ENCODE measurements around the gene TRAM2. TPM values are rescaled to one million over a fixed set of nuclear protein-coding genes. Genes with fewer than 3 reads are reported as not detected.

TRAM2 gene
- total and polyA plus RNA-seq, 2 of the 13 experiments (the other 11 are each of a cell fraction or from before 2014, with no cell fraction given), result 49.1 to 72.5 TPM

DNA sequence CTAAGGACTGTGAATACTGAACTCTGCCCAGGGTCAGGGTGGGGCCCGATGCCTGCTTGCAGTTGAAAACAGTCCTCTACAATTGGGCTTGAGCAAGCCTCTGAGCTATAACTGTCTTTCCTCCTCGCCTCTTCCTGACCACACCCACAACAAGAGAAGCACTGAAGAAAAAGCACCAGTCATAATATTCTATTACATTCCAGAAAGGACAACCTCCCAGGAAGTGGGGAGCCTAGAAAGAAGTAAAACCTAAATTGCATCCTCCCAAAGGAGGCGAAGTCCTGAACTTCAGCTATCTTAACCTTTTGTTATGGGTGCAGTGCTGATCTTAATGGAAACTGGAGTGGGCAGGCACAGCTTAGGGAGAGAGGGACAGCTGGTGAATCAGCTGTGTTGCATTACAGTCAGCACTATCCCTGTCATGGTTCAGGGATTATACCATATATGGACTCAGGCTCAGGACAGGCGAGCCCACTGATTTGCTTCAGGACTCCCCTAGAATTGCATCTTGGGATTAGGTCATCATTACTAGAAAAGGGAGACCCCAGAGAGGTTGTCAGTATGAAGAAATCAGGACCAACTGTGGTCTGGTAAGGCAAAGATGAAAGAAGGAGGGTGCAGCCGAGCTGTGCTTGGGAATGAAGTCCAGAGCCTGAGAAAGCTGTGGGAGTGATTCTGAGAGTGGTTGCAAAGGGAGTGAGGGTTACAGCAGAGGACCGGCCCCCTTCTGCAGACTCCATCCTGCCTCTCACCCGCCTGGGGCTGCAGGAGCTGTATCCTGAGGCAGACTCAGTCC, 18.3 kb upstream of the TRAM2 start (continued):
- 0 out of 2 replicates have a peak, but pooled peaks have one; percentile 64 for TF ChIP-seq ZNF354B (CRISPR knock-in tag; IDR thresholded peaks at IDR 0.05)
- TF ChIP-seq, protein P1, sequence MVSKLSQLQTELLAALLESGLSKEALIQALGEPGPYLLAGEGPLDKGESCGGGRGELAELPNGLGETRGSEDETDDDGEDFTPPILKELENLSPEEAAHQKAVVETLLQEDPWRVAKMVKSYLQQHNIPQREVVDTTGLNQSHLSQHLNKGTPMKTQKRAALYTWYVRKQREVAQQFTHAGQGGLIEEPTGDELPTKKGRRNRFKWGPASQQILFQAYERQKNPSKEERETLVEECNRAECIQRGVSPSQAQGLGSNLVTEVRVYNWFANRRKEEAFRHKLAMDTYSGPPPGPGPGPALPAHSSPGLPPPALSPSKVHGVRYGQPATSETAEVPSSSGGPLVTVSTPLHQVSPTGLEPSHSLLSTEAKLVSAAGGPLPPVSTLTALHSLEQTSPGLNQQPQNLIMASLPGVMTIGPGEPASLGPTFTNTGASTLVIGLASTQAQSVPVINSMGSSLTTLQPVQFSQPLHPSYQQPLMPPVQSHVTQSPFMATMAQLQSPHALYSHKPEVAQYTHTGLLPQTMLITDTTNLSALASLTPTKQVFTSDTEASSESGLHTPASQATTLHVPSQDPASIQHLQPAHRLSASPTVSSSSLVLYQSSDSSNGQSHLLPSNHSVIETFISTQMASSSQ (IDR thresholded peaks at IDR 0.05; ENCODE audit: low read depth), result no peak
- TF ChIP-seq, protein P1 (CRISPR knock-in tag; IDR thresholded peaks at IDR 0.05; ENCODE audit: borderline replicate concordance), result peak; percentile 12; the same call in 1 of the 2 replicates

DNA sequence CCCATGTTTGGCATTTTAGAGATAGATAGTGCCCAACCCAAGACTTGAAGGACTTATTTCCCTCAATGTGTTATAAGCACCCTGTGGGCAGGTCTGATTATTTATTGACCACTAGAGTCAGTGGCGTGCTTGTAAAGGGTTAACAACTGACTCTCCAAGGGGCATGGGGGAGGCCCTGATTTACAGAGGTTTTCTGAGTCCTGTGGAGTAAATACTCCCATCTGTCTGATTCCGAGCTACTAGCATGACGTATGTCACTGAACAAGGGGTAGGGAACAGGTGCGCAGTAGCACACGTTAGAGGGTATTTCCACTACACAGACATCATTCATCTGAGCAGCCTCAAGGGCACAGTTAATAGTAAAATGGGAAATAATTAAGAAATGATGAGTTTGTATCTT, 17.4 kb upstream of the TRAM2 start:
- Histone ChIP-seq H3K79me2 (ENCODE audit: insufficient read depth, low read length) (no peaks in the 10 kb centered on the region), H3K9ac (ENCODE audit: insufficient read depth, low read depth, low read length) (0 out of 2 replicates have a peak overlapping the region, but pooled peaks have one; percentile 57), H3K4me2 (ENCODE audit: low read depth, low read length) (peak overlapping the region; percentile 84; the same call in 1 of the 2 replicates), H3K4me1 (ENCODE audit: insufficient read depth, low read length) (peaks cover 78% of the 10 kb centered on the region), H3K36me3 (replicated peaks in 1 of 2; ENCODE audit: control insufficient read depth in 1 of 2, insufficient read depth in 2 of 2, low read length in 2 of 2) (no peaks in the 10 kb centered on the region), H3K4me3 (replicated peaks in 1 of 3; ENCODE audit: insufficient read depth in 1 of 3, low read depth in 2 of 3, low read length in 3 of 3) (no peak overlapping the region), H3K9me3 (ENCODE audit: low read length) (no peaks in the 10 kb centered on the region), H3K27me3 (ENCODE audit: control insufficient read depth in 1 of 2, insufficient read depth in 2 of 2, low read length in 2 of 2) (no peaks in the 10 kb centered on the region), H4K20me1 (ENCODE audit: insufficient read depth, low read length) (no peaks in the 10 kb centered on the region), H3K27ac (ENCODE audit: extremely low read length, insufficient read depth, low read length) (no peak overlapping the region), H2AFZ (ENCODE audit: low read length) (no peak overlapping the region)
- no peak for DNase-seq (ENCODE audit: low spot score)
- WGBS (ENCODE audit: low lambda C conversion rate), result 93% methylated on average over 5 of the region's 5 CpGs
- ChIA-PET POLR2A (interaction anchor here (1.0 to 6.6 kb wide), 5 partner anchors 17 to 401 kb away, joined by 4 to 133 read pairs (median 5); partner anchors contain the start of genes EFHC1, GSTA4 and TRAM2), CTCF (ENCODE audit: low intra/inter-chr PET ratio, low total read pairs) (no interaction called here)
- ATAC-seq, result no peak
- FAIRE-seq, result no peak
- in situ Hi-C loops (cut with HindIII; ENCODE audit: extremely low pct_ligation_motif_present, low pct_unique_long_range_greater_than_20kb), result no loop called here
- TF ChIP-seq ZNF652 (CRISPR knock-in tag; IDR thresholded peaks at IDR 0.05; ENCODE audit: borderline replicate concordance, low read depth), result peak; percentile 78
- TF ChIP-seq, protein P2, sequence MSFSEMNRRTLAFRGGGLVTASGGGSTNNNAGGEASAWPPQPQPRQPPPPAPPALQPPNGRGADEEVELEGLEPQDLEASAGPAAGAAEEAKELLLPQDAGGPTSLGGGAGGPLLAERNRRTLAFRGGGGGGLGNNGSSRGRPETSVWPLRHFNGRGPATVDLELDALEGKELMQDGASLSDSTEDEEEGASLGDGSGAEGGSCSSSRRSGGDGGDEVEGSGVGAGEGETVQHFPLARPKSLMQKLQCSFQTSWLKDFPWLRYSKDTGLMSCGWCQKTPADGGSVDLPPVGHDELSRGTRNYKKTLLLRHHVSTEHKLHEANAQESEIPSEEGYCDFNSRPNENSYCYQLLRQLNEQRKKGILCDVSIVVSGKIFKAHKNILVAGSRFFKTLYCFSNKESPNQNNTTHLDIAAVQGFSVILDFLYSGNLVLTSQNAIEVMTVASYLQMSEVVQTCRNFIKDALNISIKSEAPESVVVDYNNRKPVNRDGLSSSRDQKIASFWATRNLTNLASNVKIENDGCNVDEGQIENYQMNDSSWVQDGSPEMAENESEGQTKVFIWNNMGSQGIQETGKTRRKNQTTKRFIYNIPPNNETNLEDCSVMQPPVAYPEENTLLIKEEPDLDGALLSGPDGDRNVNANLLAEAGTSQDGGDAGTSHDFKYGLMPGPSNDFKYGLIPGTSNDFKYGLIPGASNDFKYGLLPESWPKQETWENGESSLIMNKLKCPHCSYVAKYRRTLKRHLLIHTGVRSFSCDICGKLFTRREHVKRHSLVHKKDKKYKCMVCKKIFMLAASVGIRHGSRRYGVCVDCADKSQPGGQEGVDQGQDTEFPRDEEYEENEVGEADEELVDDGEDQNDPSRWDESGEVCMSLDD (CRISPR knock-in tag; IDR thresholded peaks at IDR 0.05; ENCODE audit: borderline replicate concordance), result no peak
- no peak for TF ChIP-seq HNRNPUL1 (IDR thresholded peaks at IDR 0.05; ENCODE audit: low read depth, low read length)
- TF ChIP-seq SMAD9 (CRISPR knock-in tag; IDR thresholded peaks at IDR 0.05), result no peak
- no peak for TF ChIP-seq ZNF12 (CRISPR knock-in tag; IDR thresholded peaks at IDR 0.05)
- TF ChIP-seq EED (CRISPR knock-in tag; IDR thresholded peaks at IDR 0.05), result no peak
- TF ChIP-seq, protein P3, sequence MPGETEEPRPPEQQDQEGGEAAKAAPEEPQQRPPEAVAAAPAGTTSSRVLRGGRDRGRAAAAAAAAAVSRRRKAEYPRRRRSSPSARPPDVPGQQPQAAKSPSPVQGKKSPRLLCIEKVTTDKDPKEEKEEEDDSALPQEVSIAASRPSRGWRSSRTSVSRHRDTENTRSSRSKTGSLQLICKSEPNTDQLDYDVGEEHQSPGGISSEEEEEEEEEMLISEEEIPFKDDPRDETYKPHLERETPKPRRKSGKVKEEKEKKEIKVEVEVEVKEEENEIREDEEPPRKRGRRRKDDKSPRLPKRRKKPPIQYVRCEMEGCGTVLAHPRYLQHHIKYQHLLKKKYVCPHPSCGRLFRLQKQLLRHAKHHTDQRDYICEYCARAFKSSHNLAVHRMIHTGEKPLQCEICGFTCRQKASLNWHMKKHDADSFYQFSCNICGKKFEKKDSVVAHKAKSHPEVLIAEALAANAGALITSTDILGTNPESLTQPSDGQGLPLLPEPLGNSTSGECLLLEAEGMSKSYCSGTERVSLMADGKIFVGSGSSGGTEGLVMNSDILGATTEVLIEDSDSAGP (CRISPR knock-in tag; IDR thresholded peaks at IDR 0.05; ENCODE audit: borderline replicate concordance), result no peak
- BruUV-seq (replicated peaks), result no TSS peak
- intact Hi-C loops (cut with micrococcal nuclease; ENCODE audit: unreplicated experiment), result no loop called here

Data from HepG2 (cell line).